KOPT-K1 (cell line): Measurements from ENCODE around the gene CTNS.

ENCODE experiments used
- H3K27ac ChIP-seq: fragments of 200-600 bp; sonication (generic); 2 replicates; pipeline ENCODE4 v1.5.1; 2016; ENCODE audit warnings: antibody characterized with exemption, mild to moderate bottlenecking, low read depth, low read length; ENCODE audit not compliant: poor library complexity, severe bottlenecking
- H3K36me3 ChIP-seq: fragments of 200-600 bp; sonication (generic); 2 replicates; pipeline ENCODE4 v1.5.1; 2017; ENCODE audit warnings: antibody characterized with exemption, mild to moderate bottlenecking, low read length, moderate library complexity; ENCODE audit not compliant: insufficient read depth
- H3K9me3 ChIP-seq: fragments of 200-600 bp; sonication (generic); 2 replicates; pipeline ENCODE4 v1.5.1; 2017; ENCODE audit warnings: antibody characterized with exemption, low read length, mild to moderate bottlenecking; ENCODE audit not compliant: insufficient read depth, poor library complexity, severe bottlenecking

The CTNS gene

GRCh38 chr17:3641014-3641413 lies 4.5 kb downstream of the CTNS start:
- Histone ChIP-seq H3K36me3 (no peaks in the 10 kb centered on the region), H3K27ac (no peak overlapping the region), H3K9me3 (no peaks in the 10 kb centered on the region)

- Histone ChIP-seq H3K36me3 (no peaks in the 10 kb centered on the region), H3K27ac (no peak overlapping the region), H3K9me3 (no peaks in the 10 kb centered on the region)
Observed at GRCh38 chr17:3641717-3642486, 5.3 kb downstream of the CTNS start.

GRCh38 chr17:3643889-3644349 lies 7.4 kb downstream of the CTNS start:
- Histone ChIP-seq H3K36me3 (peaks cover 5% of the 10 kb centered on the region; the same call in 1 of the 2 replicates), H3K27ac (no peak overlapping the region), H3K9me3 (no peaks in the 10 kb centered on the region)

- no peaks in the 10 kb centered on the region for H3K9me3 ChIP-seq
- no peak overlapping the region for H3K27ac ChIP-seq
- H3K36me3 ChIP-seq = peaks cover 5% of the 10 kb centered on the region; the same call in 1 of the 2 replicates
Observed at GRCh38 chr17:3645310-3645709, 8.8 kb downstream of the CTNS start.

DNA sequence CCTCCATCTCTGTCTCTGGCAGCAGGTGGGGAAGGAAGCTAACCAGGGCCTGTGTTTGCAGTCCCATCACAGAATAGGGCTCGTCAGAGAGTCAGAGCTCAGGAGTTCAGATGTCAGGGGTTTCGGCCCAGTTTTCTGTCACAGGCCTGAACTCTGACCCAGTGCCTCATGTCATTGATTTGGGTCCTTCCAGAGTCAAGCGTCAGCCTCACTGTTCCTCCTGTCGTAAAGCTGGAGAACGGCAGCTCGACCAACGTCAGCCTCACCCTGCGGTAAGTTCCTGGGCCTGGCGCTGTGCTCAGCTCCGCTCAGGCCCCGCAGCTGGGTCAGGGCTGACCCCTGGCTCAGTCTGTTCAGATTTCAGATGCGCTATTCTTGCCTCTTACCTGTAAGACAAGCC lies 10.7 kb downstream of the CTNS start:
- Histone ChIP-seq H3K9me3 (no peaks in the 10 kb centered on the region), H3K27ac (no peak overlapping the region), H3K36me3 (peaks cover 5% of the 10 kb centered on the region; the same call in 1 of the 2 replicates)

DNA sequence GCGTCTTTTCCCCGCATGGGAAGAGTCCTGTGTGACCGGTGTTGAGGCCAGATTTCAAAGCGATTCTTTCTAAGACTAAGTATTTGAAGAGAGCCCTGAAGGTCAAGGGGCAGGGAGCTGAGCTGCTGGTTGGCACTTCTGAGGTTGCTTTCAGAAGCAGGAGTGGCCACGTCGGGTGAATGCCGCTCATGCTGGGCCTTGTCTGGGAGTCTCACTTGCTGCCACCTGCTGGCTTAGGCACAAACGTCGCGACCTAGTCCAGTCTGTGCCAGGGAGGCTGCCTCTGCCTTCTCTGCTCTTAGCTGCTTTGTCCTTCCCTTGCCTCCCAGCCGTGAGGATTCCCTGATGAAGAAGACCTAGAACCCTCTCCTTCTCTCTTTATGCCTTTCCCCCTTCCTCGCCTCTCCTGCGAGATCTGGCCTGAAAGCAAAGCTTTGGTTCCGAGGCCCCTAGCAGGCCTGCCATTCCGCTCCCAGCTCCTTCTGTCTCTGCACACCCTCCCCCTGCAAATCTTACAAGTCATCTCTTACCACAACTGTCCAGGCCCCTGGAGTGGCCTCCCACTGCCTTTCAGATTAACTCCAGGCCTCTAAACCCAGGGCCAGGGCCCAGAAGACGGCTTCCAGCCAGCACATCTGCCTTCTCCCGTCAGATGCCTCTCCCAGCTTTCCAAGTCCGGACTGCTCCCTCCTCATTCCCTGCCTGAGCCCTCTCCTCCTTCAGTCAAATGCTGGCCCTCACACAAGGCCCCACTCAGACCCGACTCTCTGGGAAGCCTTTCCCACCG lies 11.4 kb downstream of the CTNS start:
- Histone ChIP-seq H3K36me3 (peaks cover 5% of the 10 kb centered on the region; the same call in 1 of the 2 replicates), H3K27ac (no peak overlapping the region), H3K9me3 (no peaks in the 10 kb centered on the region)

GRCh38 chr17:3655766-3656165 lies 19.2 kb downstream of the CTNS start:
- Histone ChIP-seq H3K27ac (no peak overlapping the region), H3K9me3 (no peaks in the 10 kb centered on the region), H3K36me3 (no peaks in the 10 kb centered on the region)

DNA sequence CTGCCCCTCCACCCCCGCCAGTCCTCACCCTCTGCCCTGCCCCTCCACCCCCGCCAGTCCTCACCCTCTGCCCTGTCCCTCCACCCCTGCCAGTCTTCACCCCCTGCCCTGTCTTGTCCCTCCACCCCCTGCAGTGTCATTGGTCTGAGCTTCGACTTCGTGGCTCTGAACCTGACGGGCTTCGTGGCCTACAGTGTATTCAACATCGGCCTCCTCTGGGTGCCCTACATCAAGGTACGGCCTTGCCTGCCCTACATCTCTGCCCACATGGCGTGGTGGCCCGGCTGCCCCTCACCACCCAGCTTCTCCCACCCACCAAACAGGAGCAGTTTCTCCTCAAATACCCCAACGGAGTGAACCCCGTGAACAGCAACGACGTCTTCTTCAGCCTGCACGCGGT lies 19.8 kb downstream of the CTNS start:
- Histone ChIP-seq H3K27ac (no peak overlapping the region), H3K9me3 (no peaks in the 10 kb centered on the region), H3K36me3 (no peaks in the 10 kb centered on the region)

- H3K9me3 ChIP-seq = no peaks in the 10 kb centered on the region
- no peaks in the 10 kb centered on the region for H3K36me3 ChIP-seq
Observed at GRCh38 chr17:3656755-3657587, 20.4 kb downstream of the CTNS start.

DNA sequence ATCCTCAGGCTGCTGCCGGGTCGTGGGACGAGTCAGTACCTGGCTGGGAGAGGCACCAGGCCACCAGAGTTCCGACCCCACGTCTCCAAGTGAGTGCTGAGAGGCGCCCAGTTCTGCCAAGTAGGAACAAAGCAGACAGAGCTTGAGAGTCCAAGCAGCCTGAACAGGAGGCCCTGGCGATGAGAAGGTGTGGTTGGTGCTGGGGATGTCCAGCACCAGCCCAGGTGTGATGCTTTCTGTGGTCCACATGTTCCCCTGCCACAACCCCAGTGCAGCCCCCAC lies 21.0 kb downstream of the CTNS start:
- H3K9me3 ChIP-seq = no peaks in the 10 kb centered on the region
- H3K27ac ChIP-seq = no peak overlapping the region
- H3K36me3 ChIP-seq = no peaks in the 10 kb centered on the region

More at GRCh38 chr17:3656755-3657587, 20.4 kb downstream of the CTNS start:
- no peak overlapping the region for H3K27ac ChIP-seq

- H3K9me3 ChIP-seq = no peaks in the 10 kb centered on the region
Observed at GRCh38 chr17:3657874-3658783, 21.6 kb downstream of the CTNS start.

GRCh38 chr17:3658784-3659449 lies 22.4 kb downstream of the CTNS start:
- peaks cover 6% of the 10 kb centered on the region; the same call in 1 of the 2 replicates for H3K36me3 ChIP-seq
- H3K27ac ChIP-seq = no peak overlapping the region

More at GRCh38 chr17:3657874-3658783, 21.6 kb downstream of the CTNS start:
- H3K36me3 ChIP-seq = no peaks in the 10 kb centered on the region
- no peak overlapping the region for H3K27ac ChIP-seq

GRCh38 chr17:3659541-3660111 lies 23.1 kb downstream of the CTNS start:
- H3K9me3 ChIP-seq = no peaks in the 10 kb centered on the region
- H3K36me3 ChIP-seq = peaks cover 13% of the 10 kb centered on the region; the same call in 1 of the 2 replicates
- no peak overlapping the region for H3K27ac ChIP-seq

More at GRCh38 chr17:3658784-3659449, 22.4 kb downstream of the CTNS start:
- no peaks in the 10 kb centered on the region for H3K9me3 ChIP-seq
